Activated CD4-positive, alpha-beta T cell treated with anti-CD3 and anti-CD28 coated beads, Interleukin-2, amount 10 ng/mL, durations not matched to agents 24 days and 14 days (primary cell): ENCODE results near the gene NPTX1. TPM values are rescaled to one million over a fixed set of nuclear protein-coding genes. Genes with fewer than 3 reads are reported as not detected.

ENCODE experiments used
- DNase-seq: peaks from one replicate; pipeline ENCODE4 v3.0.0; 2022
- H3K27ac Mint-ChIP-seq: one replicate; pipeline ENCODE4 v1.8.0; 2022; ENCODE audit warnings: mild to moderate bottlenecking, mixed read lengths
- H3K27me3 Mint-ChIP-seq: one replicate; pipeline ENCODE4 v1.8.0; 2022; ENCODE audit warnings: mixed read lengths
- H3K36me3 Mint-ChIP-seq: one replicate; pipeline ENCODE4 v1.8.0; 2022; ENCODE audit warnings: low read depth, mild to moderate bottlenecking, mixed read lengths
- H3K4me1 Mint-ChIP-seq: one replicate; pipeline ENCODE4 v1.8.0; 2021; ENCODE audit warnings: mixed read lengths
- H3K4me3 Mint-ChIP-seq: one replicate; pipeline ENCODE4 v1.8.0; 2022; ENCODE audit warnings: mild to moderate bottlenecking, moderate library complexity, mixed read lengths
- H3K9me3 Mint-ChIP-seq: one replicate; pipeline ENCODE4 v1.8.0; 2021; ENCODE audit warnings: mixed read lengths
- intact Hi-C: fragments of 100-400 bp; cut with micrococcal nuclease; formaldehyde crosslinking; loops from one replicate; pipeline ENCODE4 v1.15.1; 2023
- total RNA-seq: library from RNA; stranded (reverse); gene quantifications from 2 replicates; pipeline ENCODE4 v1.2.3, GENCODE V29; 2022

The NPTX1 gene
- total RNA-seq, 1 donor from 2014 or later: 31.6 TPM

DNA sequence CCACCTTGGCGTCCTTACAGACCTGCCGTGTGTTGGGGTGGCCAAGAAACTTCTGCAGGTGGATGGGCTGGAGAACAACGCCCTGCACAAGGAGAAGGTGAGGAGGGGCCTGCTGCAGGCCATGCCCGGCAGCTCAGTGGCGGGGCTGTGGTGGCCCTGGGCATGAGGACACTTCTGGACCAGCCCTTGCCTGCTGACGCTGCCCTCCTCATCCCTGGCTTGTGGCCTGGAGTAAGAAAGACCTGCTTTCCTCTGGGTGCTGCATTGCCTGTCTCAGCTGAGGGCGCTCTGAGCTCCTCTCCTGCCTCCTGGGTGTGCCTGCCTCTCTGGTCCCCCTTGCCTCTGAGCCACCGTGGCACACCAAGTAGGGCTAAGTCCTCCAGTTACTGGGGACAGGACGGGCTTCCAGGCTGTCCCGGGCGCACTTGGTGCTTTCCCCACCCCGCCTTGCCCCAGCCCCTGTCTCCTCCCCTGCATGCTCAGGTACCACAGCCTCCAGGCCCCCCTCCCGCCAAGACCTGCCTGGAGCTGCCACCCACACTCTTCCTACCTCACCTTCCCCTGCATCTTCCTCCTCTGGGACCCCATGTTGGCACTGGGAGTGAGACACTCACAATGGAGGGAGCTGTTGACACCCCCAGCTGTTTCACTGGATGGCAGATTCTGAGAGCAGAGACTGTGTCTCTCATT is 52.7 kb downstream of the NPTX1 start:
- DNase-seq: no peak
- Mint-ChIP-seq H3K4me1 (peaks cover 13% of the 10 kb centered on the region), H3K36me3 (no peaks in the 10 kb centered on the region), H3K9me3 (no peaks in the 10 kb centered on the region), H3K27me3 (no peaks in the 10 kb centered on the region), H3K4me3 (no peak overlapping the region), H3K27ac (no peak overlapping the region)
- intact Hi-C loops: no loop called here

DNA sequence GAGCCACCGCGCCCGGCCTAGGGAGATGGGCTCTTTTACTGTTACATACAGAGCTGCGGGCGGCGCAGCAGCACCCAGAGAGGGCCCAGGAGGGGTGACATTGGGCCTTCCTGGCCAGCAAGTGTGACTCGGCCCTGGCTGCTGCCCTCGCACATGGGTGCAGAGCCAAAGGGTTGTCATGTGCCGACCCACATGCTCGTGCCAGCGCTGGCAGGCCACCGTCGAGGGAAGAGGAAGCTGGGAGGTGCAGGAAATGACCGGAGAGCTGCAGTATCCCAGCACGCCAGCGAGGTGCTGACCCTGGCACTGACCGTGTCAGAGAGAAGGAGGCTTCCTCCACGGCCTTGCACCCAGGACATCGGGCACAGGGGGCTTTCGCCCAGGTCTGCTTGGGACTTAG is 53.4 kb downstream of the NPTX1 start:
- Mint-ChIP-seq H3K27ac (no peak overlapping the region), H3K27me3 (no peaks in the 10 kb centered on the region), H3K9me3 (no peaks in the 10 kb centered on the region), H3K36me3 (peaks cover under 1% of the 10 kb centered on the region), H3K4me3 (no peak overlapping the region), H3K4me1 (peaks cover 13% of the 10 kb centered on the region)
- no peak for DNase-seq
- intact Hi-C loops: no loop called here

DNA sequence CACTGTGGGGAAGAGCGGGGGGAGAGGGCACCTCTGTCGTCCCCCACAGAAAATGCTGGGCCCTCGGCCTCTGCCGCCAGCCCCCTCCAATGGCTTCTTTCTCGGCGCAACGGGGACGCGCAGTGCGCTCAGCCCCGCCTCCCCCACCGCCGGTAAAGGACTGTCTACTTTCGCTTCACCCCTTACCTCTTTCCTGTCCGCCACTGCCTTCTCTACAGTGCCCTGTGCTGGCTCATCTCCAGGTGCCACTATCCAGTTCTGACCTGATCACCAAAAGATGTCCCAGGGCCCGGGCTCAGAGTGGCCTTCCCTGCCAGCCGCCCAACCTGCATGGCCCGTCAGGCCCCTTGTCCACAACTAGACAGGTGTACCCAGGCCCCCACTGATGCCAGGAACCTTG is 54.1 kb downstream of the NPTX1 start:
- no peak overlapping the region for H3K4me3 Mint-ChIP-seq
- H3K4me1 Mint-ChIP-seq: peaks cover 13% of the 10 kb centered on the region
- H3K36me3 Mint-ChIP-seq: peaks cover 3% of the 10 kb centered on the region
- no peaks in the 10 kb centered on the region for H3K27me3 Mint-ChIP-seq
- no peak for DNase-seq
- no peaks in the 10 kb centered on the region for H3K9me3 Mint-ChIP-seq
- H3K27ac Mint-ChIP-seq: no peak overlapping the region
- intact Hi-C loops: no loop called here

DNA sequence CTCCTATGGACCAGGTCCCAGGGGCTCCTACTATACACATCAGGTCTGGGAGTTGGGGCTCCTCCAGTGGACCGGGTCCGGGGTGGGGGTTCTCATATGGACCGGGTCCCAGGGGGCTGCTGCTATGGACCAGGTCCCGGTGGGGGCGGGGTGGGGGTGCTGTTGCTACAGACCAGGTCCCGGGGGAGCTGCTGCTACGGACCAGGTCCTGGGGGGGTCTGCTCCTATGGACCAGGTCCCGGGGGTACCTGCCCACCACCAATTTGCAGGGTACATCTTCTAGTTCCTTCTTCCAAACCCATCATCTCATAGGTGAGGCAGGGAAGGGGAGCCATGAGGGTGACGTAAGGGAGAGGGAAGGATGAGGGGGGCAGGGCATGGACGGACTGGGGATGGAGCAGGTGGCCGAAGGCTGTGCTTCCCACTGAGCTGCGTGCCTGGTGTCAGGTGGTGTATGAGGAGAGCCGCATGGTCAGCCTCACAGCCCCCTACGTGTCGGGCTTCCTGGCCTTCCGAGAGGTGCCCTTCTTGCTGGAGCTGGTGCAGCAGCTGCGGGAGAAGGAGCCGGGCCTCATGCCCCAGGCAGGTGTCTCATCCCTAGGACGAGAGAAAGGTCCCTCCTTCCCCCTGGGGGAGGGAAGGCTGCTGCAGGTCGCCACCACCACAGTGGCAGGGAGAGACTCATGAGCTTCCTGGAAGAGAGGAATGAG is 54.9 kb downstream of the NPTX1 start:
- Mint-ChIP-seq H3K4me1 (peaks cover 15% of the 10 kb centered on the region), H3K9me3 (no peaks in the 10 kb centered on the region), H3K27ac (no peak overlapping the region), H3K36me3 (peaks cover 3% of the 10 kb centered on the region), H3K4me3 (no peak overlapping the region), H3K27me3 (no peaks in the 10 kb centered on the region)
- intact Hi-C loops: no loop called here
- no peak for DNase-seq

DNA sequence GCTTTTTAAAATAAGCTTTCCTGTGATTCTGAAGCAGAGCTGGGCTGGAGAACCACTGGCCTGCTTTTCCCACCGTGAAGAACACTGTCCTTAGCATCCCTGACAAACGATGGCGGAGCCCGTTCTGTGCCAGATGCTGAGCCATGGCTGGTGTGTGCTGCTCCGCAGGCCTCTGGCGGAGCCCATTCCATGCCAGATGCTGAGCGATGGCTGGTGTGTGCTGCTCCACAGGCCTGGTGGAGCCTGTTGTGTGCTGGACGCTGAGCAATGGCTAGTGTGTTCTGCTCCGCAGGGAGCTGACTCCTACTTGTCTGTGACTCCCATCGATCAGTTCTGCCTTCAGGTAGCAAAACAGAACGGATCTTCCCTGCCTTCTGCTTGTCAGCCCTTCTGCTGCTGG is 57.2 kb downstream of the NPTX1 start:
- Mint-ChIP-seq H3K4me1 (peaks cover 15% of the 10 kb centered on the region), H3K36me3 (peaks cover 3% of the 10 kb centered on the region), H3K9me3 (no peaks in the 10 kb centered on the region), H3K4me3 (no peak overlapping the region), H3K27ac (no peak overlapping the region), H3K27me3 (peaks cover 2% of the 10 kb centered on the region)
- DNase-seq: no peak
- intact Hi-C loops: no loop called here

DNA sequence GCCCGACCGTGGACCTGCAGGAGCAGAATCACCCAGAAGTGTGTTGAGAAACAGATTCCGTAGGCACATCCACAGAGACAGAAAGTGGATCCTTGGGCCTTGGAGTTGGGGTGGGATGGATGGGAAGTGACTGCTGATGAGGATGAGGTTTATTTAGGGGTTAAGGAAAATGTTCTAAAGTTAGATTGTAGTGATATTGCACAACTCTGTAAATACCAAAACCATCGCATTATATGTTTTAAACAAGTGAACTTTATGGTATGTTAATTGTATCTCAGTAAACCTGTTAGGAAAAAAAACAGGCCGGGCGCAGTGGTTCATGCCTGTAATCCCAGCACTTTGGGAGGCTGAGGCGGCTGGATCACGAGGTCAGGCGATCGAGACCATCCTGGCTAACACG is 57.8 kb downstream of the NPTX1 start:
- Mint-ChIP-seq H3K4me3 (no peak overlapping the region), H3K9me3 (no peaks in the 10 kb centered on the region), H3K36me3 (peaks cover 3% of the 10 kb centered on the region), H3K4me1 (peaks cover 12% of the 10 kb centered on the region), H3K27me3 (peaks cover 8% of the 10 kb centered on the region), H3K27ac (no peak overlapping the region)
- intact Hi-C loops: no loop called here
- DNase-seq: no peak

Other genes with a start within 250 kb of the NPTX1 start
- 238 and 264 TPM in 2 replicates for gene RNF213, start 215.8 kb downstream of the NPTX1 start, total RNA-seq
- 16.3 and 16.4 TPM in 2 replicates for gene ENDOV, start 61.4 kb downstream of the NPTX1 start, total RNA-seq
- gene RPTOR, start 68.2 kb upstream of the NPTX1 start, total RNA-seq: 67.2 and 68.2 TPM in 2 replicates